HEK293T (cell line): Measurements from ENCODE around the gene HOMER3.
A peak's percentile ranks its signal among the peaks of the same experiment; 100 is the strongest.

ENCODE experiments used
- CTCF ChIA-PET: fragments of 350-600 bp; formaldehyde crosslinking; extraction: SDS; loops from one replicate; lab custom pipeline; 2021; ENCODE audit warnings: antibody characterized with exemption, inconsistent platforms; lab: Yijun Ruan, JAX
- POLR2A ChIA-PET: fragments of 350-600 bp; formaldehyde crosslinking; extraction: SDS; loops from one replicate; lab custom pipeline; 2020; ENCODE audit warnings: antibody characterized with exemption, inconsistent platforms; lab: Yijun Ruan, JAX
- DNase-seq: peaks from one replicate; pipeline ENCODE4 v3.0.0; 2012; ENCODE audit warnings: mixed read lengths; ENCODE audit errors: extremely low spot score
- ARNT ChIP-seq: fragments of 450-650 bp; IDR thresholded peaks from 2 replicates; pipeline ENCODE4 v1.6.1; 2017; ENCODE audit warnings: mild to moderate bottlenecking
- BHLHE40 ChIP-seq: fragments of 450-650 bp; IDR thresholded peaks from 2 replicates; pipeline ENCODE4 v1.6.1; 2016; ENCODE audit warnings: mild to moderate bottlenecking, moderate library complexity, borderline replicate concordance
- CTBP1 ChIP-seq: fragments of 450-650 bp; IDR thresholded peaks from 2 replicates; pipeline ENCODE4 v1.6.1; 2016; ENCODE audit warnings: borderline replicate concordance
- ELF4 ChIP-seq: fragments of 450-650 bp; IDR thresholded peaks from 2 replicates; pipeline ENCODE4 v1.6.1; 2017; ENCODE audit warnings: antibody characterized with exemption
- FOXA1 ChIP-seq: fragments of 450-650 bp; IDR thresholded peaks from 2 replicates; pipeline ENCODE4 v1.6.1; 2016; ENCODE audit warnings: mild to moderate bottlenecking
- FOXK2 ChIP-seq: fragments of 450-650 bp; IDR thresholded peaks from 2 replicates; pipeline ENCODE4 v1.6.1; 2016; ENCODE audit warnings: mild to moderate bottlenecking
- FOXM1 ChIP-seq: fragments of 450-650 bp; IDR thresholded peaks from 2 replicates; pipeline ENCODE4 v1.6.1; 2017; ENCODE audit warnings: mild to moderate bottlenecking, borderline replicate concordance
- HDGF ChIP-seq: fragments of 450-650 bp; IDR thresholded peaks from 2 replicates; pipeline ENCODE4 v1.6.1; 2017; ENCODE audit warnings: antibody characterized with exemption, borderline replicate concordance
- L3MBTL2 ChIP-seq: fragments of 450-650 bp; conservative IDR thresholded peaks from 2 replicates; pipeline ENCODE4 v1.6.1; 2016; ENCODE audit warnings: mild to moderate bottlenecking
- LEF1 ChIP-seq: fragments of 450-650 bp; IDR thresholded peaks from 2 replicates; pipeline ENCODE4 v1.6.1; 2017; ENCODE audit warnings: mild to moderate bottlenecking, borderline replicate concordance
- NFRKB ChIP-seq: fragments of 450-650 bp; IDR thresholded peaks from 2 replicates; pipeline ENCODE4 v1.6.1; 2016; ENCODE audit warnings: mild to moderate bottlenecking, moderate library complexity
- SP1 ChIP-seq: fragments of 450-650 bp; IDR thresholded peaks from 2 replicates; pipeline ENCODE4 v1.6.1; 2017
- SUZ12 ChIP-seq: fragments of 450-650 bp; IDR thresholded peaks from 2 replicates; pipeline ENCODE4 v1.6.1; 2016; ENCODE audit warnings: mild to moderate bottlenecking
- TARDBP ChIP-seq: fragments of 450-650 bp; IDR thresholded peaks from 2 replicates; pipeline ENCODE4 v1.6.1; 2016
- ZNF384 ChIP-seq: fragments of 450-650 bp; IDR thresholded peaks from 2 replicates; pipeline ENCODE4 v1.6.1; 2016
- TF ChIP-seq, protein P1 (sequence below): fragments of 450-650 bp; IDR thresholded peaks from 2 replicates; pipeline ENCODE4 v1.6.1; 2016

The HOMER3 gene

DNA sequence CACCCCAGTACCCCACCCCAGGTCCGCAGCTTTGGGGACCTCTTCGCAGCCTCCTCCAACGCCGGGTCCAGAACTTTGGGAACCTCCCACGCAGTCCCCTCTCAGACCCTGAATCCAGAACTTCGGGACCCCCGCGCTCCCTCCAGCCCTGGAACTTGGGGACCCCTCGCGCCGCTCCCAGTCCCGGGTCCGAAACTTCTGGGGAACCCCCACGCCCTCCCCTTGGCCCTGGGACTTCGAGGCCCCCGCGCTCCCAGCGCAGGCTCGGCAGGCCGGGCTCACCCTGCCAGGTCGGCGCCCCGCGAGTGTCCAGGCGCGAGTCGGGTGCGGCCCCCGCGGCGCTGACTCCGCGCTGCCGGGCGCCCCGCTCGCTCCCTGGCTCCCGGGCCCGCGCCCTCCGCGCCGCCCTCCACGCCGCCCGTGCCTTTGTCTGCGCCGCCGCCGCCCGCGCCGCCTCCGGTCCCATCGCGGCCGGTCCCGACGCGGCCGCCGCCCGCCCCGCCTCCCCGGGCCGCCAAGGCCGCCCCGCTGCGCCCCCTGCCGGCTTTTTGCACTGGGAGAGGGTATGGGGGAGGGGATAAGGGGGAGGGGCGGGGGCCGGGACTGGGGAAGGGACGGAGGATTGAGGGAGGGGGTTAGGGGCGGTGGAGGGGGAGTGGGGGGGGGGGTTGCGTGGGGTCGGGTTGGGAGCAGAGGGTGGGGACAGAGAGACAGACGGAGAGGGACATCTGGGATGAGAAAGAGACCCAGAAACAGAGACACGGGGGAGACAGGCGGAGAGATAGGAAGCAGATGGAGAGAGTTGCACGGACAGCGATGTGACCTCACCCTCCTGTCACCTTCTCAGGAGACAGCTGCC lies at the start of gene HOMER3:
Gene HOMER3, minus strand, starts transcription at position 449 of the 859 bp plus-strand sequence. CDS start 2,235 bp downstream, outside the sequence.
- CTCF ChIA-PET = no interaction called here
- POLR2A ChIA-PET = no interaction called here
- TF ChIP-seq FOXM1 = no peak
- TF ChIP-seq L3MBTL2 = peak; percentile 39; the same call in 1 of the 2 replicates
- DNase-seq = peak; percentile 83

DNA sequence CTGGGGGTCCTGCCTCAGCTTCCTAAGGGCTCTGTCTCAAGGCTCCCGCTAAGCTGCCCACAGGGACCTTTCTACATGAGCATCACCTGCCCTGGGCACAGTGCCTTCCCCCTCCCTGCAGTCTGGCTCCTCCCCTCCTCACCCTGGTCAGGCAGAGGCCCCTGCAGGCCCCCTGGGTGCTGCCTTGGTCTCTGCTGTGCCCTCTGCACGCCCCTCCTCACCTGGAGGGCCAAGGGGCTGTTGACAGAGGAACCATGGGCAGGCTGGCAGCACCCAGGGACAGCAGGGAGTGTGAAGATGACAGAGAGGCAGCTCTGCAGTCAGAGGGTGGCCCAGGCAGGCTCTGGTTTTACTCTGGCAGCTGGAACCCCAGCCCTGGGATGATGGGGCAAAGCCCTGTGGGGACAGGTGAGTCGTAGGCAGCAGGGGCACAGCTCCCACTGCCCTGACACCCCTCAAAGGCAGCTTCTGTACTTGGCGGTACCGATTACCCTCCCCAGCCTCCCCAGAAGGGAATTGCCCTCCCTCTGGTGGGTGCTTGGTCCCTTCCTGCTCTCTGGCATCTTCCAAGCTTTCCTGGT lies 49.2 kb upstream of the HOMER3 start:
- ChIA-PET POLR2A (no interaction called here), CTCF (interaction anchor here (0.6 kb wide), 1 partner anchor 225 kb away, joined by 3 read pairs; no protein-coding TSS in a partner anchor)
- no peak for TF ChIP-seq FOXK2
- no peak for TF ChIP-seq CTBP1
- TF ChIP-seq LEF1 = no peak
- no peak for DNase-seq

DNA sequence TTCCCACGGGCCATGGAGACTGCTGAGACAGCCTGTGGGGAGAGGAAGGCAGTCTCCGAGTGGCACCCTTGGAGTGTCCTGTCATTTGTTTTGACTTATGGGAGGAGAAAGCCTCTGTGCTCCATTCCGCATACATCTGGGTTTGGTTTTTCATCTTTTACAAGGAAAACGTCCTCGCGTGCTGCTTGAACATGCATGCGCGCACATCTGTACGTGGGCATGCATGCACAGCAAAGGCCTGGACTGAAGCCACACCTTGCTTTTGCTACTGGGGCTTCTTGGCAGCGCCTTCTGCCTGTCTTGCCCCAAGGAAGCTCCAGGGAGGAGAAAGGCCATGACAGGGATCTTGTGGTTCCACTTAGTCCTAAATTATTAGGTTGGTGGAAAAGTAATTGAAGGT lies 48.3 kb upstream of the HOMER3 start:
- CTCF ChIA-PET = no interaction called here
- TF ChIP-seq HDGF = no peak
- no peak for TF ChIP-seq SUZ12
- TF ChIP-seq SP1 = no peak
- no peak for TF ChIP-seq ZNF384
- TF ChIP-seq ELF4 = no peak
- TF ChIP-seq NFRKB = no peak
- TF ChIP-seq FOXA1 = no peak
- no peak for TF ChIP-seq L3MBTL2
- no peak for TF ChIP-seq CTBP1
- TF ChIP-seq LEF1 = no peak
- no peak for TF ChIP-seq BHLHE40
- TF ChIP-seq FOXM1 = no peak
- no peak for TF ChIP-seq ARNT
- no peak for TF ChIP-seq TARDBP
- TF ChIP-seq FOXK2 = no peak
- TF ChIP-seq, protein P1, sequence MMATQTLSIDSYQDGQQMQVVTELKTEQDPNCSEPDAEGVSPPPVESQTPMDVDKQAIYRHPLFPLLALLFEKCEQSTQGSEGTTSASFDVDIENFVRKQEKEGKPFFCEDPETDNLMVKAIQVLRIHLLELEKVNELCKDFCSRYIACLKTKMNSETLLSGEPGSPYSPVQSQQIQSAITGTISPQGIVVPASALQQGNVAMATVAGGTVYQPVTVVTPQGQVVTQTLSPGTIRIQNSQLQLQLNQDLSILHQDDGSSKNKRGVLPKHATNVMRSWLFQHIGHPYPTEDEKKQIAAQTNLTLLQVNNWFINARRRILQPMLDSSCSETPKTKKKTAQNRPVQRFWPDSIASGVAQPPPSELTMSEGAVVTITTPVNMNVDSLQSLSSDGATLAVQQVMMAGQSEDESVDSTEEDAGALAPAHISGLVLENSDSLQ = no peak
- POLR2A ChIA-PET = no interaction called here
- no peak for DNase-seq

DNA sequence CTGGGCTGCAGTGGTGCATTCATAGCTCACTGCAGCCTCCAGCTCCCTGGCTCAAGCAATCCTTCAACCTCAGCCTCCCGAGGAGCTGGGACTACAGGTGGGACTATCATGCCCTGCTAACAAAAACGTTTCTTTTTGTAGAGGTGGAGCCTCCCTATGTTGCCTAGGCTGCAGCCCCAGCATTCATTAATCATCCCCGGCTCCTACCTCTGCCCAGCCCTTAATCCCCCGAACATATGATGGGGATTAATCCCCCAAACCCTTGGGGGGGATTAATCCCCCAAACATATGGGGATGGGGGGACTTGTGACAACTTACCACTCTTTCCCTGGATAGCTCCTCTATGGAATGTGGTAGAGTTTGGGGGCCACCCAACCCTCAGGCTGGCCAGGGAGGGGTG lies 46.4 kb upstream of the HOMER3 start:
- no peak for TF ChIP-seq FOXM1
- DNase-seq = no peak
- ChIA-PET POLR2A (interaction anchor here (0.8 to 1.4 kb wide), 3 partner anchors 68 to 93 kb away, joined by 4 read pairs; partner anchors contain the start of genes CERS1, COPE and DDX49), CTCF (interaction anchor here (0.9 to 2.7 kb wide), 7 partner anchors 9 to 95 kb away, joined by 3 to 11 read pairs (median 4); partner anchors contain the start of genes CERS1, COPE and DDX49)

DNA sequence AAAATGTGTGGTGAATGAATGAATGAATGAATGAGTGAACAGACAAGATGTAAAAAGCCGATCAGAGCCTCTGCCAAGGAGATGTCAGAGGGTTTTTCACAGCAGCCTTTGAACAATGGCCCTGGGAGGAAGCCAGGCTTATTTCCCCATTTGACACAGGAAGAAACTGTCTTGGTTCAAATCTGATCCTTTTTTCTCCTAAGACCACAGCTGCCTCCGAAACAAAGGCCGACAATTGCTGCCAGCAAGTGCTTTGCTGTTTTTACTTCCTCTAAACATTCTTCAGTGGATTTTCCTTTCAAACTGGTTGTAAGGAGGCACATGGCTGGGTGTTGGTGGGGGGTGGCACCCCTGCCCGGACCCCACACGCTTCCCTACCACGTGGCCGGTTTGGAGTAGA lies 44.2 kb upstream of the HOMER3 start:
- ChIA-PET POLR2A (interaction anchor here (1.1 kb wide), 1 partner anchor 66 kb away, joined by 3 read pairs; the partner anchor contains the start of gene DDX49), CTCF (interaction anchor here (2.7 kb wide), 1 partner anchor 11 kb away, joined by 11 read pairs; no protein-coding TSS in a partner anchor)
- TF ChIP-seq HDGF = no peak
- TF ChIP-seq ARNT = no peak
- no peak for TF ChIP-seq NFRKB
- no peak for TF ChIP-seq L3MBTL2
- no peak for TF ChIP-seq SUZ12
- no peak for TF ChIP-seq ELF4
- TF ChIP-seq CTBP1 = no peak
- no peak for TF ChIP-seq ZNF384
- no peak for TF ChIP-seq BHLHE40
- no peak for TF ChIP-seq LEF1
- TF ChIP-seq, protein P1 = no peak
- no peak for TF ChIP-seq TARDBP
- TF ChIP-seq SP1 = no peak
- no peak for TF ChIP-seq FOXA1
- TF ChIP-seq FOXM1 = no peak
- no peak for TF ChIP-seq FOXK2
- DNase-seq = no peak

DNA sequence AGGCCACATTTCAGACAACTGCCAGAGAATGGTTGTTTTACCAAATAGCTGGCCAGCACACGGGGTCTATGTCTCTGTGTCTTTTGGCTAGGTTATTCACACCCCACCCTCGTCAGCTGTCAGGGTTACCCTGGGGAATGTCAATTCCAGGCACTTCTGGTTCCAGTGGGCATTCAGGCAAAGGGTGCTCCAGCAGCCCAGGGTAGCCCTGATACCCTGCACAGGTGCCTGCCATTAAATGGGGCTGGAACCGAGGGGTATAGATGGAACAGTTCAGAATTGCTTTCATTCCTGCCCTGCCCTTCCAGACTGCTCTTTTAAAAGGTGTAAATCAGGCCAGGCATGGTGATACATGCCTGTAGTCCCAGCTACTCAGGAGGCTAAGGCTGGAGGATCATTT lies 43.2 kb upstream of the HOMER3 start:
- no peak for DNase-seq
- POLR2A ChIA-PET = interaction anchor here (1.1 kb wide), 1 partner anchor 65 kb away, joined by 3 read pairs; the partner anchor contains the start of gene DDX49
- TF ChIP-seq SP1 (no peak), ELF4 (no peak), TARDBP (no peak), L3MBTL2 (no peak), LEF1 (no peak), BHLHE40 (no peak), FOXK2 (no peak), NFRKB (no peak), HDGF (no peak), ARNT (no peak), FOXA1 (no peak), ZNF384 (no peak), FOXM1 (no peak), CTBP1 (no peak), SUZ12 (no peak)
- TF ChIP-seq, protein P1 = no peak
- CTCF ChIA-PET = interaction anchor here (1.1 kb wide), 1 partner anchor 29 kb away, joined by 3 read pairs; no protein-coding TSS in a partner anchor
